ENCODE data around the gene ZNF117.

GRCh38 chr7:64947252-64948000 lies 43.4 kb downstream of the ZNF117 start:
- TF ChIP-seq CTCF (IDR thresholded peaks at IDR 0.05; ENCODE audit: low read depth, low read length) (no peak), EZH2phosphoT487 (IDR thresholded peaks at IDR 0.05; ENCODE audit: low read depth) (no peak)
